Measurements from ENCODE around the gene TTC6.
"Not testable (repeated sequence)": the region's sequence is repeated elsewhere in the genome, so short reads cannot be mapped to it uniquely, and the experiment has no call there.

The TTC6 gene, protein sequence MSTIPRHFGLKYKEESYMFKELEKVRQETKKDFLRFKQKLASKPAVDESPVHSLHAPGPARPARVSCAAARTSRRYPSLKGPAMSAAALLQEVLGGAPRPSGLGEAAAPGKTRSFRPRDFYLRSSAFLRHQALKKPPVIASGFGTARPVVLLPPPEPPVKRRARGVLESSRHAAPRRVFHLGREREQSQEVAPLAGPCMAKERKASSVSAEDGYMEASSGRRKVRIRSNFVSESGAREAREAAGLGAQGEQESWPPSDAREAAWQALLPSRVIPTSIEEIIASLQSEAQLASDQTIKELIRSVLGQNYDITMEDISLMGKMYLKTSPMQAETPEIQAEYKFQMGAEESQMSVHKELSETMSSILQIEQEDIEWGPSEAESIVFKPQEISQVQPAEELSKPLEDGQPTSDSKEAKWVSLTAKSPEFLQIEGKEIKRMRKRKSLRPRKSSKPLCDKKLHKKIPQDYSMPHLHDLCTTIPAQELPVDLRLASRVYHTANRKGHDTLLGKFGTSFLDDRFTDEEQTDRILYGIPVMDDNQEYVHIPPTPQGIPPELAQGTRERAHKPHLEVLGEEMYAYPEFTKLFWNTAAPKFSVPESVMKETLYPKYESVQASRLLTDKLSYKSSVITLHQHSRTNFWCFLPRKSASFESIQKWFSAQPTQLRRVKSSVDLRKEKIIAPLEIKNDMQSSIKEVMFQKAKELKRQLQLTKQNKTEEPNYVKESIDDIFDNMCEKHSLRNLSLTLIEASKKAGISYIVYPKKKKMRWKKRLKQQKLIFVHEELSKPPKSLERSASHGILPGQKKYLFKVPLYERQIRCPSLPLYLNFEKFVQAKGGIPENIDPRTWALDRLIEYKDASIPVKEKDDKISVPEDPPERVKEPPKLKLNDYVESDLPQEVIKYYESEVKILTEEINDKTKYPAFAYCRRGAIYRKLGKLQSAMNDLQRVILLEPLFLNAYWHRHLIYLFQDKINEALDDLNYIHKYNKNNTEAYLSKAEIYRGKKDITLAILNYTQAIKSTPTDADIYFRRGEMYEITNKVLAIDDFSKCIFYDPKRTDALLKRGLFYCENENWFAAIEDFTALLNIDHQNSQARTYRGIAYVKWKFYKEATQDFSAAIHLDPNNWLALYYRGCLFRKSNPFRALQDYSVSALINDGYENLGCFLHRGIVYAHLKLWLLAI (N-terminal part only)

GRCh38 chr14:37594971-37595808 is at the start of gene TTC6, which contains the start of gene FOXA1:
TSS of gene TTC6 (plus strand) at chr14:37595629. CDS start at chr14:37622065, 26,436 bp downstream.
TSS of gene FOXA1 (minus strand) at chr14:37595249. CDS start at chr14:37594972, 277 bp downstream.
- peak; percentile 63 for DNase-seq
- in situ Hi-C loops (cut with HindIII; ENCODE audit: low pct_ligation_motif_present, low pct_unique_long_range_greater_than_20kb, low sequenced_read_pairs), result no loop called here

DNA sequence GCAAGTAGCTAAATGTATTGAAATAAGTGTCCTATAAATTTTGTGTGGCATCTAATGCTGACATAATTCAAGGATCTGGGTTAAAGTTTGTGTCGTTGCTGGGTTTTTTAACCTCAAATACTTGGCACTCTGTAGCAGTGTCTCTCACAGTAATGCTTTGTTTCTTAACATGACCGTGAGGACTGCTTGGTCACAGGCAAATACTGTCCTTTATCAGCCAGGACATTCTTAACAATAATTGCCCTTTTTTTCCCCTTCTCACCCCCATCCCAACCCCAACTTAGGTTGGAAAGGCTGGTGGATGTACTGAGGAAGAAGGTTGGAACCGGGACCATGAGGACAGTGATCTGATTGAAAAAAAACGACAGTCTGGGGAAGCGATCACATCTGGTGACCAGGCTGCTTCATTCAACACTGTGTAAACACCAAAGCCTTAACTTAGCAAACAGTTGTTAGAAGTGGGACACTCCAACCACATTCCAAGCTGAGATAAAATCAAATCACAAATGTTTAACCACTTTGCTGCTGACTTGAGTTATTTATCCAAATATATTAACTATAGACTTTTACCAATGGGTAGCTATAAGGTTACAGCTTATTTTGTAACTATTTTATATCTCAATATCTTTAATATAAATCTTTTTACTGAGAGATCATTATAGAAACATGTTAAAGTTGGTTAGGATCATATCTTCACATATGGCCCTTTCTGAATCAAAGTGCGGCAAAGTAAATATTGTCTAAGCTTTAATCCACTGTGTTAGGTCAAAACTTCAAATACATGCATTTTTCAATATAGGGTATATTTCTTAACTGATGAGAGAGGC is 48.6 kb upstream of the TTC6 start:
- no peak for DNase-seq
- in situ Hi-C loops (cut with HindIII; ENCODE audit: low pct_ligation_motif_present, low pct_unique_long_range_greater_than_20kb, low sequenced_read_pairs), result no loop called here

GRCh38 chr14:37550511-37550910 is 44.9 kb upstream of the TTC6 start:
- in situ Hi-C loops (cut with HindIII; ENCODE audit: low pct_ligation_motif_present, low pct_unique_long_range_greater_than_20kb, low sequenced_read_pairs), result no loop called here
- DNase-seq, result no peak

DNA sequence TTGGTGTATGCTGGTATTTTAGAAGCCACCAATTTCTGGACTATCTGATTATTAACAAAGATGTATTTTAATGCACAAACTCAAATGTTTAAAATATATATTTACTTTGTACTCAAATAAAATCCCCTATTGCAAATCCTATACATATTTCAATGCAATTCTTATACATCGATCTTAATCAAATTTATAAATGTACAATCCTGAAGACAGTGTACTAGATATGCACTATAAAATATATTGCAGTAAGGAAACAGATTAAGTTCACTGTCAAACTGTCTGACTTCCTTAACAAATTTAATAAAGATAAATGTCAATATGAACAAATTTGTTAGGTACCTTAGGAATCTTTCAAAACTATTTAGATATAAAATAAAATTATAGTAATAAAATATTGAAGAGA is 44.3 kb upstream of the TTC6 start:
- in situ Hi-C loops (cut with HindIII; ENCODE audit: low pct_ligation_motif_present, low pct_unique_long_range_greater_than_20kb, low sequenced_read_pairs), result no loop called here
- DNase-seq, result no peak

GRCh38 chr14:37553935-37554550 is 41.4 kb upstream of the TTC6 start:
- in situ Hi-C loops (cut with HindIII; ENCODE audit: low pct_ligation_motif_present, low pct_unique_long_range_greater_than_20kb, low sequenced_read_pairs), result no loop called here
- no peak for DNase-seq

GRCh38 chr14:37555596-37555995 is 39.8 kb upstream of the TTC6 start:
- in situ Hi-C loops (cut with HindIII; ENCODE audit: low pct_ligation_motif_present, low pct_unique_long_range_greater_than_20kb, low sequenced_read_pairs); DNase-seq: not testable (repeated sequence)

GRCh38 chr14:37558740-37559139 is 36.7 kb upstream of the TTC6 start:
- in situ Hi-C loops (cut with HindIII; ENCODE audit: low pct_ligation_motif_present, low pct_unique_long_range_greater_than_20kb, low sequenced_read_pairs), result no loop called here
- DNase-seq, result no peak

DNA sequence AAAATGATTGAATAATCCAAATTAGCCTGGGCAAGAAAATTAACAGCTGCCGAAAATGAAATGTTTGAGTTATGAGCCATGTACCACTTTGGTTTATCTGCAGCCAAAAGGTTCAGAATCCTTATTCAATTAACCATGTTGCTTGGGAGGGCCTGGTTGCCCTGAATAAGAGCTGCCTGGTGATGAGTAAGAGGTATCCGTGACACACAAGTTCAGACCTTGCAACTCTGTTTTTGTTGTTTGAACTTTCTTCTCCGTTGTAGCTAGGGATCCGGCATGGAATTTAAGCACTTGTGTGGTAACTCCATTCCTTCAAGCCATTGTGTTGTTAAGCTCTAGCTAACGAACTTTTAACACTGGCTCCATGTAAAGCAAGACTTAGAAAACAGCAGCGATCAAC is 36.0 kb upstream of the TTC6 start:
- in situ Hi-C loops (cut with HindIII; ENCODE audit: low pct_ligation_motif_present, low pct_unique_long_range_greater_than_20kb, low sequenced_read_pairs), result no loop called here
- DNase-seq, result no peak

- no peak for DNase-seq
- in situ Hi-C loops (cut with HindIII; ENCODE audit: low pct_ligation_motif_present, low pct_unique_long_range_greater_than_20kb, low sequenced_read_pairs), result no loop called here
Measured at GRCh38 chr14:37563189-37563588, 32.2 kb upstream of the TTC6 start.

- peak; percentile 6 for DNase-seq
- in situ Hi-C loops (cut with HindIII; ENCODE audit: low pct_ligation_motif_present, low pct_unique_long_range_greater_than_20kb, low sequenced_read_pairs), result no loop called here
Measured at GRCh38 chr14:37565550-37565949, 29.9 kb upstream of the TTC6 start.

- in situ Hi-C loops (cut with HindIII; ENCODE audit: low pct_ligation_motif_present, low pct_unique_long_range_greater_than_20kb, low sequenced_read_pairs), result no loop called here
- no peak for DNase-seq
Measured at GRCh38 chr14:37566811-37567371, 28.5 kb upstream of the TTC6 start.

DNA sequence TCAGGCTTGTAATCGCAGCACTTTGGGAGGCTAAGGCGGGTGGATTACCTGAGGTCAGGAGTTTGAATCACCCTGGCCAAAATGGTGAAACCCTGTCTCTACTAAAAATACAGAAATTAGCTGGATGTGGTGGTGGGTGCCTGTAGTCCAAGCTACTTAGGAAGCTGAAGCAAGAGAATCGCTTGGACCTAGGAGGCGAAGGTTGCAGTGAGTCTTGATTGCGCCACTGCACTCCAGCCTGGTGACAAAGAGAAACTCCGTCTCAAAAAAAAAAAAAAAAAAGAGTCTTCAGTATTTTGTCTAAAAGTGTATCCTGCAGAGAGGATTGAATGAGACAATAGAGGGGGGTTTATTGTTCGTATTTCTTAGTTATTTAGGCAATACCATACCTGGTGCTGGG is 25.7 kb upstream of the TTC6 start:
- in situ Hi-C loops (cut with HindIII; ENCODE audit: low pct_ligation_motif_present, low pct_unique_long_range_greater_than_20kb, low sequenced_read_pairs), result no loop called here
- no peak for DNase-seq

DNA sequence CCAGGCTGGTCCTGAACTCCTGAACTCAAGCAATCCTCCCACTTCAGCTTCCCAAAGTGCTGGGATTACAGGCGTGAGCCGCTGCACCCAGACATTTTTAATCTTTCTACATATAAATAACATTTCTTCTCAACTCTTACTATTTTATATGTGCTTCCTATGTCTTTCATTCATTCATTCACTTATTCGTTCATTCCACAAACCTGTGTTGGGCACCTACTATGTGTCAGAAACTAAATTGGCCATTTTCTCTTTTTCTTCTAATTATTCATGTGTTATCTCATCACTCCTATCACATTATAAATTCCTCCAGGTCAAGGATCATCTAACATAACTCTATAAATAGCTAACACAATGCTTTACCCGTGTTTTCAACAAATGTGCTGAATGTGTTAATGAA is 24.0 kb upstream of the TTC6 start:
- DNase-seq, result no peak
- in situ Hi-C loops (cut with HindIII; ENCODE audit: low pct_ligation_motif_present, low pct_unique_long_range_greater_than_20kb, low sequenced_read_pairs), result no loop called here

DNA sequence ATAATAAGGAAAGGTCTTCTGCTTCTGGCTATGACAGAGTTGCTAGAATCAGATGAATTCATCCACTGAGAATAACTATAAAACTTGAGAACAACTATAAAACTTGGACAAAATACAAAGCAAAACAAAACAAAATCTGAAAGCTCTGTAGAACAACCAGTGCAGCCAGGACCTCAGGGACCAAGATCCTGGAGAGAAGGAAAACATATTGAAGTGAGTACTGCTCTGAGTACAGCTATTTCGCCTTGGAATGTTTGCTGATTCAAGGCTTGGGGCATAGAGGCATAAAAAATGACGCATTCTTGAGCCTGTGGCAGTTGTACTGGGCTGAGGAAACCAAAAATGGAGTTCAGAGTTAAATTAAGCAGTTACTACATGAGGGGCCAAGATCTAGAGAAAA is 22.1 kb upstream of the TTC6 start:
- in situ Hi-C loops (cut with HindIII; ENCODE audit: low pct_ligation_motif_present, low pct_unique_long_range_greater_than_20kb, low sequenced_read_pairs), result no loop called here
- no peak for DNase-seq

GRCh38 chr14:37579274-37579673 is 16.2 kb upstream of the TTC6 start:
- no peak for DNase-seq
- in situ Hi-C loops (cut with HindIII; ENCODE audit: low pct_ligation_motif_present, low pct_unique_long_range_greater_than_20kb, low sequenced_read_pairs), result no loop called here

- in situ Hi-C loops (cut with HindIII; ENCODE audit: low pct_ligation_motif_present, low pct_unique_long_range_greater_than_20kb, low sequenced_read_pairs), result no loop called here
- peak; percentile 1 for DNase-seq
Measured at GRCh38 chr14:37580146-37580545, 15.3 kb upstream of the TTC6 start.

All from ACHN (cell line).